Activated naive CD4-positive, alpha-beta T cell (primary cell): Measurements from ENCODE around the gene VPS41.
"Not testable (repeated sequence)": the region's sequence is repeated elsewhere in the genome, so short reads cannot be mapped to it uniquely, and the experiment has no call there.

ENCODE experiments used
- DNase-seq, 4 experiments: peaks; one replicate each; lab custom pipeline; 2025; lab: John Stamatoyannopoulos, UW

VPS41 gene

GRCh38 chr7:38855386-38855785 is 53.6 kb downstream of the VPS41 start:
- DNase-seq, result no peak

GRCh38 chr7:38854947-38855346 is 54.0 kb downstream of the VPS41 start:
- DNase-seq, result not testable (repeated sequence)

- no peak for DNase-seq
These were observed 57.7 kb downstream of the VPS41 start for GRCh38 chr7:38851321-38851720.

- DNase-seq, result no peak
These were observed 62.7 kb downstream of the VPS41 start for GRCh38 chr7:38846280-38846679.

GRCh38 chr7:38844952-38845563 is 63.9 kb downstream of the VPS41 start:
- no peak for DNase-seq

GRCh38 chr7:38842746-38843145 is 66.2 kb downstream of the VPS41 start:
- DNase-seq, result no peak

- DNase-seq, result no peak
These were observed 68.1 kb downstream of the VPS41 start for GRCh38 chr7:38840736-38841460.

- DNase-seq, result no peak
These were observed 69.1 kb downstream of the VPS41 start for GRCh38 chr7:38839851-38840250.

GRCh38 chr7:38838725-38839385 is 70.1 kb downstream of the VPS41 start:
- no peak for DNase-seq

- no peak for DNase-seq
These were observed 74.6 kb downstream of the VPS41 start for GRCh38 chr7:38834357-38834756.

- DNase-seq, result no peak
These were observed 75.7 kb downstream of the VPS41 start for GRCh38 chr7:38833329-38833728.

GRCh38 chr7:38831259-38831996 is 77.6 kb downstream of the VPS41 start:
- no peak for DNase-seq

- DNase-seq, result no peak
These were observed 78.2 kb downstream of the VPS41 start for GRCh38 chr7:38830826-38831225.

- no peak for DNase-seq
These were observed 79.4 kb downstream of the VPS41 start for GRCh38 chr7:38829488-38830165.

GRCh38 chr7:38828026-38828425 is 81.0 kb downstream of the VPS41 start:
- DNase-seq, result no peak

GRCh38 chr7:38825721-38826440 is 83.1 kb downstream of the VPS41 start:
- no peak for DNase-seq

GRCh38 chr7:38824948-38825347 is 84.0 kb downstream of the VPS41 start:
- DNase-seq, result no peak

- DNase-seq, result no peak
These were observed 86.4 kb downstream of the VPS41 start for GRCh38 chr7:38822549-38822948.

GRCh38 chr7:38820571-38820970 is 88.4 kb downstream of the VPS41 start:
- no peak for DNase-seq

GRCh38 chr7:38819463-38819862 is 89.5 kb downstream of the VPS41 start:
- no peak for DNase-seq

- DNase-seq, result no peak
These were observed 91.5 kb downstream of the VPS41 start for GRCh38 chr7:38817526-38817925.
